HCT116 (cell line): ENCODE results near the gene CD34. TPM values are rescaled to one million over a fixed set of nuclear protein-coding genes. Genes with fewer than 3 reads are reported as not detected.

Source experiments
- ATAC-seq: fragments of 200-7000 bp; cut with Tn5 transposase; 2 replicates; pipeline ENCODE4 v1.9.1; 2020; ENCODE audit warnings: mild to moderate bottlenecking, moderate library complexity
- BruUV-seq: library from RNA; stranded (reverse); fragments of 400-500 nt; replicated peaks from 2 replicates; lab custom pipeline; 2021; lab: Mats Ljungman, UMichigan
- CTCF ChIA-PET: fragments of 300-600 bp; sonication (Branson Sonifier 250); formaldehyde crosslinking; loops from one replicate; lab custom pipeline; 2021; ENCODE audit warnings: antibody characterized with exemption; lab: Charles Lee
- POLR2A ChIA-PET: fragments of 300-600, 350-600 bp; sonication (Branson Sonifier 250); formaldehyde crosslinking; loops from one replicate; lab custom pipeline; 2021; ENCODE audit warnings: antibody characterized with exemption; lab: Charles Lee
- RAD21 ChIA-PET, 2 experiments: fragments of 300-600 bp; sonication (Branson Sonifier 250); formaldehyde crosslinking; loops; one replicate each; lab custom pipeline; 2023; ENCODE audit warnings: low total read pairs in 2 of 2; ENCODE audit not compliant: uncharacterized antibody in 2 of 2, unreplicated experiment in 2 of 2, low non-redundant PET in 1 of 2; lab: Charles Lee
- DNase-seq: peaks from one replicate; pipeline ENCODE4 v3.0.0-alpha.2; 2010; ENCODE audit warnings: low read depth, low spot score
- H2AFZ ChIP-seq: fragments of 200-600 bp; shearing (Covaris generic), sonication (generic); 2 replicates; pipeline ENCODE4 v1.6.1; 2017; ENCODE audit warnings: low read depth, mixed run types, mixed read lengths, antibody characterized with exemption, low read length; ENCODE audit not compliant: poor library complexity, severe bottlenecking
- H3K27ac ChIP-seq: 2 replicates; pipeline ENCODE4 v1.5.1; 2012; ENCODE audit warnings: low read depth, low read length
- H3K27me3 ChIP-seq: fragments of 200-600 bp; sonication (generic); 2 replicates; pipeline ENCODE4 v1.6.1; 2016; ENCODE audit warnings: mixed run types, low read length, mixed read lengths; ENCODE audit not compliant: insufficient read depth
- H3K36me3 ChIP-seq, 2 experiments: fragments of 200-500 bp in 1 of 2; fragments of 200-600 bp in 1 of 2; sonication (Bioruptor generic) in 1 of 2; sonication (generic) in 1 of 2; 2 replicates each; pipeline versions ENCODE4 v1.5.1 to v1.6.1; 2014 to 2016; ENCODE audit warnings: low read length in 2 of 2, inconsistent platforms in 1 of 2, mixed read lengths in 1 of 2, mixed run types in 1 of 2; ENCODE audit not compliant: insufficient read depth in 2 of 2, control insufficient read depth in 1 of 2
- H3K4me1 ChIP-seq, 2 experiments: fragments of 200-600 bp in 1 of 2; sonication (generic) in 1 of 2; 2 replicates each; pipeline versions ENCODE4 v1.5.1 to v1.6.1; 2012 to 2017; ENCODE audit warnings: low read length in 2 of 2, inconsistent platforms in 1 of 2, mild to moderate bottlenecking in 1 of 2, mixed read lengths in 1 of 2, mixed run types in 1 of 2, moderate library complexity in 1 of 2; ENCODE audit not compliant: insufficient read depth in 2 of 2, control insufficient read depth in 1 of 2
- H3K4me2 ChIP-seq: fragments of 200-600 bp; sonication (generic); 2 replicates; pipeline ENCODE4 v1.6.1; 2017; ENCODE audit warnings: mixed run types, low read length, mixed read lengths
- H3K4me3 ChIP-seq, 2 experiments: fragments of 200-600 bp in 1 of 2; sonication (generic) in 1 of 2; replicated peaks in 1 of 2; 2 replicates each; pipeline ENCODE4 v1.5.1; 2011 to 2016; ENCODE audit warnings: low read length in 2 of 2, control low read depth in 1 of 2, low read depth in 1 of 2, mild to moderate bottlenecking in 1 of 2, mixed read lengths in 1 of 2, mixed run types in 1 of 2
- H3K79me2 ChIP-seq: fragments of 200-600 bp; sonication (generic); 2 replicates; pipeline ENCODE4 v1.6.1; 2017; ENCODE audit warnings: mild to moderate bottlenecking, mixed run types, low read length, moderate library complexity, mixed read lengths; ENCODE audit not compliant: insufficient read depth
- H3K9ac ChIP-seq: fragments of 200-600 bp; sonication (generic); 2 replicates; pipeline ENCODE4 v1.6.1; 2016; ENCODE audit warnings: low read length, mixed read lengths
- H3K9me2 ChIP-seq: fragments of 200-600 bp; sonication (generic), shearing (Covaris generic); 2 replicates; pipeline ENCODE4 v1.6.1; 2017; ENCODE audit warnings: mixed run types, mild to moderate bottlenecking, moderate library complexity; ENCODE audit not compliant: insufficient read depth
- H3K9me3 ChIP-seq, 2 experiments: fragments of 200-500 bp in 1 of 2; fragments of 200-600 bp in 1 of 2; sonication (Bioruptor generic) in 1 of 2; sonication (generic) in 1 of 2; 2 replicates each; pipeline ENCODE4 v1.6.1; 2014 to 2017; ENCODE audit warnings: low read length in 2 of 2, mixed read lengths in 2 of 2, inconsistent platforms in 1 of 2, low read depth in 1 of 2, mild to moderate bottlenecking in 1 of 2, mixed run types in 1 of 2, moderate library complexity in 1 of 2; ENCODE audit not compliant: control insufficient read depth in 1 of 2, insufficient read depth in 1 of 2
- H4K20me1 ChIP-seq: fragments of 200-600 bp; sonication (generic), shearing (Covaris generic); 2 replicates; pipeline ENCODE4 v1.6.1; 2017; ENCODE audit warnings: mixed run types, mild to moderate bottlenecking, moderate library complexity; ENCODE audit not compliant: insufficient read depth
- CBX3 ChIP-seq: IDR thresholded peaks from 2 replicates; pipeline ENCODE4 v1.6.1; 2012; ENCODE audit warnings: low read depth
- CEBPB ChIP-seq: IDR thresholded peaks from 2 replicates; pipeline ENCODE4 v1.6.1; 2012; ENCODE audit warnings: low read depth
- ELF1 ChIP-seq: IDR thresholded peaks from 2 replicates; pipeline ENCODE4 v1.6.1; 2012; ENCODE audit warnings: low read depth, borderline replicate concordance
- POLR2A ChIP-seq: IDR thresholded peaks from 2 replicates; pipeline ENCODE4 v1.7.0; 2011; ENCODE audit warnings: borderline replicate concordance; ENCODE audit not compliant: insufficient read depth, insufficient read length; ENCODE audit errors: extremely low read depth
- POLR2AphosphoS5 ChIP-seq: IDR thresholded peaks from 2 replicates; pipeline ENCODE4 v1.6.1; 2011; ENCODE audit warnings: mild to moderate bottlenecking, low read depth, low read length, moderate library complexity
- TCF7L2 ChIP-seq: IDR thresholded peaks from 2 replicates; pipeline ENCODE4 v1.7.0; 2011; ENCODE audit warnings: borderline replicate concordance, inconsistent platforms; ENCODE audit not compliant: insufficient read depth, insufficient read length; ENCODE audit errors: extremely low read depth
- ZBTB33 ChIP-seq: IDR thresholded peaks from 2 replicates; pipeline ENCODE4 v1.6.1; 2011; ENCODE audit warnings: mild to moderate bottlenecking, low read length, moderate library complexity; ENCODE audit not compliant: insufficient replicate concordance; ENCODE audit errors: extremely low read depth
- intact Hi-C: fragments of 100-400 bp; cut with micrococcal nuclease; formaldehyde crosslinking; loops from 2 replicates; pipeline ENCODE4 v1.10.0; 2022
- total RNA-seq: library from RNA; stranded (reverse); gene quantifications from one replicate; pipeline ENCODE4 v1.2.1, GENCODE V29; 2021; ENCODE audit not compliant: unreplicated experiment
- TF ChIP-seq, protein P1 (sequence below): IDR thresholded peaks from 2 replicates; pipeline ENCODE4 v1.6.1; 2012; ENCODE audit warnings: low read depth
- TF ChIP-seq, protein P2 (sequence below): IDR thresholded peaks from 2 replicates; pipeline ENCODE4 v1.6.1; 2012

CD34 gene
- total RNA-seq, 1 experiment from 2014 or later = 0.07 TPM

DNA sequence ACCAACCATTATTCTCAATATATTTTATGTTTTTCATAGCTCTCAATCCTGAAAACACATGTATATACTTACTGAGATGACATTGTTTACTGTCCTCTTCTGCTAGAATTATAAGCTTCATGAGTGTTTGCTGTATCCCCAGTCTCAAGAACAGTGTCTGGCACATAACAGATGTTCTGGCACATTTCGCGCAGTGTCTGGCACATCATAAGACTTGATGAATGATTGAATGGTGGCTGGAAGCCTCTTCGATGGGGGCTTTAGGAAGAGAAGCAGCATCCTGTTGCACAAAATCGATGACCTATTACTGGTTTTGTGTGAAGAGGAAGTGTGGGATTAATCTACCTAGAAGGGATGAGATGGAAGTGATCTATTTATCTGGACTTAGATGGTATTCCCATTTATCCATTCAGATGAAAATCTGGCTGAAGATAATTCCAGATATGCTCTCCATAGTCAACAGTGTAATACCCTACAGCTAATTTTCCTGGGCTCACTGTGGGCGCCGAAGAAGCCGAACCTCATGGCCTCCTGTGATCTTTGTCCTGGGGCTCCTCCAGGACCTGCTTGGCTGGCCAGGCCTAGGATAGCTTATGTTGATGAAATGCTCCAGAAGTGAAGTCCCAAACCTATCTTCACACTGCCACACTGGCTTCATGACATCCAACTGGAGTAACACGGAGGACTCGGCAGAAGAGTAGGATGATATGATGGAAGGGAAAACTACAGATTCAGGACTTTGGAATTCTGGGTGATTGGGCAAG, 26.5 kb downstream of the CD34 start:
- POLR2A ChIA-PET = interaction anchor here (0.8 to 1.3 kb wide), 2 partner anchors 60 to 73 kb away, joined by 3 to 4 read pairs; no protein-coding TSS in a partner anchor
- Histone ChIP-seq H4K20me1 (no peaks in the 10 kb centered on the region), H3K36me3 (no peaks in the 10 kb centered on the region), H3K9me3 (no peaks in the 10 kb centered on the region), H2AFZ (peak overlapping the region; percentile 65), H3K4me2 (no peak overlapping the region), H3K9me2 (no peaks in the 10 kb centered on the region), H3K4me3 (no peak overlapping the region), H3K27ac (no peak overlapping the region), H3K4me1 (peaks cover 0 to 3% of the 10 kb centered on the region in 2 experiments; a peak in 1 of 4 replicates), H3K79me2 (no peaks in the 10 kb centered on the region), H3K9ac (no peak overlapping the region), H3K27me3 (no peaks in the 10 kb centered on the region)
- RAD21 ChIA-PET = interaction anchor here (1.1 to 1.3 kb wide), 3 partner anchors 79 to 113 kb away, joined by 5 to 7 read pairs (median 5); no protein-coding TSS in a partner anchor
- no TSS peak for BruUV-seq
- TF ChIP-seq ZBTB33 (no peak), POLR2AphosphoS5 (no peak), CEBPB (no peak), CBX3 (no peak), TCF7L2 (no peak), ELF1 (no peak), POLR2A (no peak)
- TF ChIP-seq, protein P1, sequence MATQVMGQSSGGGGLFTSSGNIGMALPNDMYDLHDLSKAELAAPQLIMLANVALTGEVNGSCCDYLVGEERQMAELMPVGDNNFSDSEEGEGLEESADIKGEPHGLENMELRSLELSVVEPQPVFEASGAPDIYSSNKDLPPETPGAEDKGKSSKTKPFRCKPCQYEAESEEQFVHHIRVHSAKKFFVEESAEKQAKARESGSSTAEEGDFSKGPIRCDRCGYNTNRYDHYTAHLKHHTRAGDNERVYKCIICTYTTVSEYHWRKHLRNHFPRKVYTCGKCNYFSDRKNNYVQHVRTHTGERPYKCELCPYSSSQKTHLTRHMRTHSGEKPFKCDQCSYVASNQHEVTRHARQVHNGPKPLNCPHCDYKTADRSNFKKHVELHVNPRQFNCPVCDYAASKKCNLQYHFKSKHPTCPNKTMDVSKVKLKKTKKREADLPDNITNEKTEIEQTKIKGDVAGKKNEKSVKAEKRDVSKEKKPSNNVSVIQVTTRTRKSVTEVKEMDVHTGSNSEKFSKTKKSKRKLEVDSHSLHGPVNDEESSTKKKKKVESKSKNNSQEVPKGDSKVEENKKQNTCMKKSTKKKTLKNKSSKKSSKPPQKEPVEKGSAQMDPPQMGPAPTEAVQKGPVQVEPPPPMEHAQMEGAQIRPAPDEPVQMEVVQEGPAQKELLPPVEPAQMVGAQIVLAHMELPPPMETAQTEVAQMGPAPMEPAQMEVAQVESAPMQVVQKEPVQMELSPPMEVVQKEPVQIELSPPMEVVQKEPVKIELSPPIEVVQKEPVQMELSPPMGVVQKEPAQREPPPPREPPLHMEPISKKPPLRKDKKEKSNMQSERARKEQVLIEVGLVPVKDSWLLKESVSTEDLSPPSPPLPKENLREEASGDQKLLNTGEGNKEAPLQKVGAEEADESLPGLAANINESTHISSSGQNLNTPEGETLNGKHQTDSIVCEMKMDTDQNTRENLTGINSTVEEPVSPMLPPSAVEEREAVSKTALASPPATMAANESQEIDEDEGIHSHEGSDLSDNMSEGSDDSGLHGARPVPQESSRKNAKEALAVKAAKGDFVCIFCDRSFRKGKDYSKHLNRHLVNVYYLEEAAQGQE = no peak
- TF ChIP-seq, protein P2, sequence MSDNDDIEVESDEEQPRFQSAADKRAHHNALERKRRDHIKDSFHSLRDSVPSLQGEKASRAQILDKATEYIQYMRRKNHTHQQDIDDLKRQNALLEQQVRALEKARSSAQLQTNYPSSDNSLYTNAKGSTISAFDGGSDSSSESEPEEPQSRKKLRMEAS = no peak
- intact Hi-C loops = loop anchor here (1.0 to 10.0 kb wide), 3 partner anchors 79 to 350 kb away; no protein-coding TSS in a partner anchor
- peak; percentile 38 for ATAC-seq
- no peak for DNase-seq
- CTCF ChIA-PET = interaction anchor here (0.8 to 4.1 kb wide), 24 partner anchors 8 to 161 kb away, joined by 3 to 63 read pairs (median 6); no protein-coding TSS in a partner anchor
